HG03280 (cell line): ENCODE data around the gene OMA1.
"Not testable (repeated sequence)": the region's sequence is repeated elsewhere in the genome, so short reads cannot be mapped to it uniquely, and the experiment has no call there.

Experiments used
- ATAC-seq: cut with Tn5 transposase; IDR thresholded peaks from one replicate; pipeline ENCODE4 v1.9.1; 2021; ENCODE audit warnings: mild to moderate bottlenecking, moderate library complexity; ENCODE audit not compliant: unreplicated experiment

The OMA1 gene

GRCh38 chr1:58546520-58547308 lies at the start of gene OMA1:
TSS of gene OMA1 (minus strand) at chr1:58546726. CDS start at chr1:58539294, 7,432 bp downstream.
- peak; percentile 95 for ATAC-seq

- no peak for ATAC-seq
Observed at GRCh38 chr1:58594546-58594945, 48.0 kb upstream of the OMA1 start.

GRCh38 chr1:58592522-58593134 lies 46.1 kb upstream of the OMA1 start:
- ATAC-seq: no peak

- no peak for ATAC-seq
Observed at GRCh38 chr1:58591806-58592205, 45.3 kb upstream of the OMA1 start.

- ATAC-seq: no peak
Observed at GRCh38 chr1:58590019-58590418, 43.5 kb upstream of the OMA1 start.

GRCh38 chr1:58588396-58588795 lies 41.9 kb upstream of the OMA1 start:
- no peak for ATAC-seq

- no peak for ATAC-seq
Observed at GRCh38 chr1:58587667-58588066, 41.1 kb upstream of the OMA1 start.

GRCh38 chr1:58586271-58586670 lies 39.7 kb upstream of the OMA1 start:
- ATAC-seq: no peak

GRCh38 chr1:58585581-58586151 lies 39.1 kb upstream of the OMA1 start:
- no peak for ATAC-seq

- ATAC-seq: no peak
Observed at GRCh38 chr1:58585166-58585565, 38.6 kb upstream of the OMA1 start.

- ATAC-seq: peak; percentile 55
Observed at GRCh38 chr1:58584082-58584895, 37.8 kb upstream of the OMA1 start.

- ATAC-seq: no peak
Observed at GRCh38 chr1:58583496-58583895, 37.0 kb upstream of the OMA1 start.

- ATAC-seq: not testable (repeated sequence)
Observed at GRCh38 chr1:58582143-58582542, 35.6 kb upstream of the OMA1 start.

GRCh38 chr1:58581641-58582040 lies 35.1 kb upstream of the OMA1 start:
- no peak for ATAC-seq

- ATAC-seq: no peak
Observed at GRCh38 chr1:58580186-58580585, 33.7 kb upstream of the OMA1 start.

GRCh38 chr1:58577654-58578030 lies 31.1 kb upstream of the OMA1 start:
- ATAC-seq: no peak

- ATAC-seq: no peak
Observed at GRCh38 chr1:58576727-58577653, 30.5 kb upstream of the OMA1 start, which contains the start of gene TACSTD2. TSS of gene TACSTD2 (minus strand) at chr1:58577252. CDS start at chr1:58577156, 96 bp downstream.

GRCh38 chr1:58576325-58576726 lies 29.8 kb upstream of the OMA1 start:
- ATAC-seq: no peak

- ATAC-seq: no peak
Observed at GRCh38 chr1:58575551-58576324, 29.2 kb upstream of the OMA1 start.
